ENCODE measurements around the gene UNC45A.

DNA sequence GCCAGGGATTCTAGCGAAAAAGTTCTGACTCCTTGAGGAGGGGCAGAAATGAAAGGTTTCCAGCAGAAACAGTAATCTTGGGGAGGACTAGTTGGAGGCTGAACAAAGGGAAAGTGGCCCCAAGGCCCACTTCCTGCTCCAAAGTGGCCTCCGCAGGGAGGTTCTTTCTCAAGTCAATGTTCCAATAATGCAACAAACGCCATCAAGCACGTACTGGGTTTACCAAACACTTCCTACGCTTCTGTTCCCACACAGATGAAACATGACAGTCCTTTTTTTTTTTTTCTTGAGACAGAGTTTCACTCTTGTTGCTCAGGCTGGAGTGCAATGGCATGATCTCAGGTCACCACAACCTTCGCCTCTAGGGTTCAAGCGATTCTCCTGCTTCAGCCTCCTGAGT, 10.0 kb downstream of the UNC45A start:
- TF ChIP-seq CTCF (IDR thresholded peaks at IDR 0.05) (no peak), POLR2AphosphoS5 (IDR thresholded peaks at IDR 0.05; ENCODE audit: low read depth, low read length) (no peak), SIN3A (IDR thresholded peaks at IDR 0.05; ENCODE audit: borderline replicate concordance, insufficient read depth, low read depth, low read length) (no peak), REST (IDR thresholded peaks at IDR 0.05; ENCODE audit: insufficient read depth in 1 of 2, low read depth in 2 of 2, low read length in 1 of 2) (no peak)

Measured in Panc1 (cell line).